ENCODE results near the gene LDB2.
"Not testable (repeated sequence)": the region's sequence is repeated elsewhere in the genome, so short reads cannot be mapped to it uniquely, and the experiment has no call there.

Gene LDB2

GRCh38 chr4:16636912-16637630 is 261.4 kb downstream of the LDB2 start:
- no peak for DNase-seq

- DNase-seq, result no peak
Observed at GRCh38 chr4:16636304-16636703, 262.1 kb downstream of the LDB2 start.

GRCh38 chr4:16629274-16629673 is 269.2 kb downstream of the LDB2 start:
- not testable (repeated sequence) for DNase-seq

GRCh38 chr4:16628835-16629234 is 269.6 kb downstream of the LDB2 start:
- DNase-seq, result not testable (repeated sequence)

- DNase-seq, result no peak
Observed at GRCh38 chr4:16627999-16628398, 270.4 kb downstream of the LDB2 start.

- DNase-seq, result no peak
Observed at GRCh38 chr4:16626945-16627344, 271.5 kb downstream of the LDB2 start.

GRCh38 chr4:16622826-16623225 is 275.6 kb downstream of the LDB2 start:
- DNase-seq, result no peak

- DNase-seq, result no peak
Observed at GRCh38 chr4:16617435-16617834, 281.0 kb downstream of the LDB2 start.

- no peak for DNase-seq
Observed at GRCh38 chr4:16617011-16617410, 281.4 kb downstream of the LDB2 start.

GRCh38 chr4:16609170-16609758 is 289.2 kb downstream of the LDB2 start:
- DNase-seq, result no peak

- no peak for DNase-seq
Observed at GRCh38 chr4:16608611-16609125, 289.8 kb downstream of the LDB2 start.

GRCh38 chr4:16608123-16608522 is 290.3 kb downstream of the LDB2 start:
- no peak for DNase-seq

- no peak for DNase-seq
Observed at GRCh38 chr4:16607241-16608066, 291.0 kb downstream of the LDB2 start.

- DNase-seq, result no peak
Observed at GRCh38 chr4:16606691-16607090, 291.8 kb downstream of the LDB2 start.

GRCh38 chr4:16603178-16603577 is 295.3 kb downstream of the LDB2 start:
- no peak for DNase-seq

GRCh38 chr4:16598597-16599206 is 299.7 kb downstream of the LDB2 start:
- DNase-seq, result no peak

GRCh38 chr4:16597845-16598596 is 300.4 kb downstream of the LDB2 start:
- no peak for DNase-seq

GRCh38 chr4:16597443-16597842 is 301.0 kb downstream of the LDB2 start:
- no peak for DNase-seq

GRCh38 chr4:16596267-16596666 is 302.2 kb downstream of the LDB2 start:
- no peak for DNase-seq

- no peak for DNase-seq
Observed at GRCh38 chr4:16594128-16594527, 304.3 kb downstream of the LDB2 start.

GRCh38 chr4:16593386-16593785 is 305.1 kb downstream of the LDB2 start:
- DNase-seq, result no peak

- no peak for DNase-seq
Observed at GRCh38 chr4:16591272-16591826, 307.1 kb downstream of the LDB2 start.
